GM12878 (cell line): ENCODE results near the gene ZDHHC1.

Source experiments
- POU2F2 ChIP-seq: IDR thresholded peaks from 3 replicates; pipeline ENCODE4 v1.6.1; 2011; ENCODE audit warnings: low read depth, mild to moderate bottlenecking, low read length, borderline replicate concordance
- YBX1 ChIP-seq: fragments of 450-650 bp; IDR thresholded peaks from 2 replicates; pipeline ENCODE4 v1.6.1; 2016; ENCODE audit warnings: antibody characterized with exemption

DNA sequence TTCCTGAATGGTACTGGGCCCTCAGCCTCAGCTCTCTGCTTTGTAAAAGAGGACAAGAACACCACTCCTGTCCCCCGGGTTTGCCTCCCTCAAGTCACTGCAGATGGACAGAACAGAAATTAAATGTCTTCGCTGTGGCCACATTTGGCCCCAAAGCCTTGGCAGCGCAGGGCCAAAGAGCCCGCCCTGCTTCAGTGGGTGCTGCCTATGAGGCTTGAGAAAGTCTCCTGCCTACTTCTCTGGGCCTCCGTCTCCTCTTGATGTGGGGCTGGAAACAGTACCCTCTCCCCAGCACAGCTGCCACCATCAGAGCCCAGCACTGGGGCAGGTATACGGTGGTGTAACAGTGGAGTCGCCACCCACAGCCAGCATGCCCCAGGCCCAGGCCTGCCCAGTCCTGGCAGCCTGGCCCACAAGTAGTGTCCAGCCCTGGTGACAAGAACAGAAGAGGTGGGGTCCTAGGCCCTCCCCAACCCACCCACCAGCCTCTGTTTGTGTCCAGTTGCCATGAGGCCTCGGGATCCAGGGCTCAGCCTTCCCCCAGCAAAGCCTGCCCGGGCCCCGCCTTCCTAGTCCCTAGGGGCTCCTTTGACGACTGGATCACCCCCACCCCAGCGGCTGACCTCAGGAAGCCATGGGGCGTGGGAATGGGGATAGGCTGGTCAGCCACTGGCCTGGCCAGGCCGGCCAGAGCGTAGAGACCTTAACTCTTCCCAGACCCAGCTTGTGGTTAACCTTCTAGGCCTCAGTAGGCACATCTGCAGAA lies 19.1 kb downstream of the ZDHHC1 start:
- no peak for TF ChIP-seq YBX1
- TF ChIP-seq POU2F2: no peak
